Transverse colon (tissue), 4 donors: ENCODE results near the gene KCNT1.

ENCODE experiments used
- EP300 ChIP-seq: sonication (generic); formaldehyde crosslinking; IDR thresholded peaks from one replicate; pipeline ENCODE4 v1.6.1; 2017; ENCODE audit warnings: antibody characterized with exemption, low read depth
- POLR2A ChIP-seq: fragments of 450-650 bp; IDR thresholded peaks from one replicate; pipeline ENCODE4 v1.6.1; 2016; ENCODE audit warnings: antibody characterized with exemption, mild to moderate bottlenecking, moderate library complexity
- POLR2AphosphoS5 ChIP-seq, 3 donors: sonication (generic); formaldehyde crosslinking; IDR thresholded peaks; one replicate each; pipeline ENCODE4 v1.6.1; 2016; ENCODE audit warnings: antibody characterized with exemption in 3 of 3
- TF ChIP-seq, protein P1 (sequence below), 5 experiments: fragments of 200-600 bp in 3 of 5; fragments of 450-650 bp in 2 of 5; sonication (generic) in 3 of 5; IDR thresholded peaks; 1 replicate in 2 of 5; 2 replicates in 3 of 5; pipeline ENCODE4 v1.5.1; 2016 to 2017; ENCODE audit warnings: antibody characterized with exemption in 5 of 5, inconsistent platforms in 3 of 5, mild to moderate bottlenecking in 2 of 5, moderate library complexity in 1 of 5

DNA sequence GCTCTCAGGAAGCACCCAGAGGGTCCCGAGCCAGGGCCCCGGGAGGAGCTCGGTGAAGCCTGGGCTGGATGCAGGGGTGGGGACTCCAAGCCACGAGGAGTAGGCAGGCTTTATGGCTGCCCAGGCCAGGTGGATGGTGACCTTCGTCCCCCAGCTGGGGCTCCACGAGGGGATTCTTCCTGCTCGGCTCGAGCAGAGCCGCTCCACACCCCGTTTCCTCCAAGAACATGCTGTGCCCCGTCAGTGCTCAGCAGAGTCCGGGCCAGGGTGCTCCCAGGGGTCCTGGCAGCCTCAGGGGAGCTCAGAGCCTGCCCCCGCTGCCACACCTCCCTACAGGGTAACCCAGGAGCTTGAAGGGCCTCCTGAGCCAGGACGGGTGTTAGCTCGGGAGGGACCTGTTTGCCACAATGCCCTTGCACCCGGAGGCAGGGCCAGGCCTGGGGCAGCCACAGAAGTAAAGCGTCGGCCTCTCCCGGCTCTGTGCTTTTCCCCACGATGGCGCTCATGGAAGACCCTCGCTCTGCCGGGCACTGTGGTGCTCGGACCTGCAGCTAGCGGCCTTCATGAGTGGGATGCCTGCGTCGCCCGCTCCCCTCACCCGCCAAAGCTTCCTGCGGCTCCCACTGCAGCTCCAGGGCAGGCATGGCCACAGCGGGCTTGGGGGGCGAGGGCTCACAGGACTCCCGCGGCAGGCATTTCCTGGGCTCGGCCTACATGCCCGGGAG lies 86.8 kb downstream of the KCNT1 start:
- TF ChIP-seq POLR2AphosphoS5 (IDR thresholded peaks at IDR 0.05) (no peak), EP300 (no peak), POLR2A (no peak)
- TF ChIP-seq, protein P1, sequence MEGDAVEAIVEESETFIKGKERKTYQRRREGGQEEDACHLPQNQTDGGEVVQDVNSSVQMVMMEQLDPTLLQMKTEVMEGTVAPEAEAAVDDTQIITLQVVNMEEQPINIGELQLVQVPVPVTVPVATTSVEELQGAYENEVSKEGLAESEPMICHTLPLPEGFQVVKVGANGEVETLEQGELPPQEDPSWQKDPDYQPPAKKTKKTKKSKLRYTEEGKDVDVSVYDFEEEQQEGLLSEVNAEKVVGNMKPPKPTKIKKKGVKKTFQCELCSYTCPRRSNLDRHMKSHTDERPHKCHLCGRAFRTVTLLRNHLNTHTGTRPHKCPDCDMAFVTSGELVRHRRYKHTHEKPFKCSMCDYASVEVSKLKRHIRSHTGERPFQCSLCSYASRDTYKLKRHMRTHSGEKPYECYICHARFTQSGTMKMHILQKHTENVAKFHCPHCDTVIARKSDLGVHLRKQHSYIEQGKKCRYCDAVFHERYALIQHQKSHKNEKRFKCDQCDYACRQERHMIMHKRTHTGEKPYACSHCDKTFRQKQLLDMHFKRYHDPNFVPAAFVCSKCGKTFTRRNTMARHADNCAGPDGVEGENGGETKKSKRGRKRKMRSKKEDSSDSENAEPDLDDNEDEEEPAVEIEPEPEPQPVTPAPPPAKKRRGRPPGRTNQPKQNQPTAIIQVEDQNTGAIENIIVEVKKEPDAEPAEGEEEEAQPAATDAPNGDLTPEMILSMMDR (IDR thresholded peaks at IDR 0.05), result no peak
